Keratinocyte (primary cell): ENCODE data around the gene PRRT1B. TPM values are rescaled to one million over a fixed set of nuclear protein-coding genes. Genes with fewer than 3 reads are reported as not detected.

Experiments used
- DNase-seq: peaks from one replicate; pipeline ENCODE4 v3.0.0-alpha.2; 2011; ENCODE audit warnings: low read depth, missing footprints, low spot score
- FAIRE-seq: peaks from 2 replicates; lab custom pipeline; 2011; peaks lifted over from hg19 to GRCh38; lab: Jason Lieb, UNC
- H2AFZ ChIP-seq: 2 replicates; pipeline ENCODE4 v1.6.0; 2012; ENCODE audit warnings: low read length, control low read depth, inconsistent platforms; ENCODE audit not compliant: control insufficient read depth
- H3K27ac ChIP-seq: 2 replicates; pipeline ENCODE4 v1.5.1; 2011; ENCODE audit warnings: low read length; ENCODE audit not compliant: control insufficient read depth, insufficient read depth
- H3K27me3 ChIP-seq: 3 replicates; pipeline ENCODE4 v1.6.0; 2011; ENCODE audit warnings: low read length; ENCODE audit not compliant: control insufficient read depth, insufficient read depth; ENCODE audit errors: extremely low read depth
- H3K36me3 ChIP-seq, 2 experiments: 2 replicates in 1 of 2; 3 replicates in 1 of 2; pipeline ENCODE4 v1.5.1; 2011; ENCODE audit warnings: low read length in 2 of 2, mild to moderate bottlenecking in 1 of 2; ENCODE audit not compliant: control insufficient read depth in 2 of 2, insufficient read depth in 2 of 2; ENCODE audit errors: extremely low read depth in 1 of 2
- H3K4me1 ChIP-seq: 3 replicates; pipeline ENCODE4 v1.5.1; 2011; ENCODE audit warnings: low read length; ENCODE audit not compliant: control insufficient read depth, insufficient read depth; ENCODE audit errors: extremely low read depth
- H3K4me2 ChIP-seq: 3 replicates; pipeline ENCODE4 v1.6.0; 2011; ENCODE audit warnings: low read depth, low read length; ENCODE audit not compliant: control insufficient read depth, insufficient read depth; ENCODE audit errors: extremely low read depth
- H3K4me3 ChIP-seq, 3 experiments: fragments of 200-600 bp in 1 of 3; sonication (generic) in 1 of 3; 2 replicates in 2 of 3; 3 replicates in 1 of 3; pipeline ENCODE4 v1.5.1; 2011 to 2016; ENCODE audit warnings: low read length in 3 of 3, mild to moderate bottlenecking in 3 of 3, control low read depth in 2 of 3, inconsistent platforms in 1 of 3, low read depth in 1 of 3, mixed read lengths in 1 of 3, mixed run types in 1 of 3, moderate library complexity in 1 of 3; ENCODE audit not compliant: control insufficient read depth in 2 of 3, insufficient read depth in 2 of 3; ENCODE audit errors: extremely low read depth in 1 of 3
- H3K79me2 ChIP-seq: 2 replicates; pipeline ENCODE4 v1.6.0; 2012; ENCODE audit warnings: low read length; ENCODE audit not compliant: control insufficient read depth, insufficient read depth
- H3K9ac ChIP-seq: 3 replicates; pipeline ENCODE4 v1.6.0; 2011; ENCODE audit warnings: low read length; ENCODE audit not compliant: control insufficient read depth, insufficient read depth; ENCODE audit errors: extremely low read depth
- H3K9me1 ChIP-seq: 3 replicates; pipeline ENCODE4 v1.6.0; 2011; ENCODE audit warnings: low read length; ENCODE audit not compliant: control insufficient read depth, insufficient read depth; ENCODE audit errors: extremely low read depth
- H3K9me3 ChIP-seq: 2 replicates; pipeline ENCODE4 v1.5.1; 2012; ENCODE audit warnings: low read depth, low read length; ENCODE audit not compliant: control insufficient read depth
- H4K20me1 ChIP-seq: 3 replicates; pipeline ENCODE4 v1.6.0; 2011; ENCODE audit warnings: low read length; ENCODE audit not compliant: control insufficient read depth, insufficient read depth; ENCODE audit errors: extremely low read depth
- EZH2 ChIP-seq: IDR thresholded peaks from one replicate; pipeline ENCODE4 v1.6.1; 2012; ENCODE audit warnings: inconsistent platforms, mild to moderate bottlenecking, low read length, moderate library complexity
- dilution Hi-C: fragments of 300-500 bp; cut with MboI; formaldehyde crosslinking; loops from one replicate; pipeline ENCODE4 v1.7.0; 2020; ENCODE audit warnings: low sequenced_read_pairs; ENCODE audit not compliant: extremely low pct_ligation_motif_present
- polyA plus RNA-seq, 5 experiments: library from polyadenylated mRNA; depleted of rRNA in 3 of 5; stranded (reverse) in 3 of 5; stranded (forward) in 1 of 5; unstranded in 1 of 5; fragments of >200 nt; gene quantifications; 1 replicate in 1 of 5; 2 replicates in 3 of 5; 3 replicates in 1 of 5; pipeline versions ENCODE4 v1.2.1 to v1.2.3, GENCODE V29; 2011 to 2012; ENCODE audit warnings: missing spikeins in 2 of 5, low read depth in 1 of 5, low replicate concordance in 1 of 5
- TF ChIP-seq, protein P1 (sequence below), 3 experiments: IDR thresholded peaks in 1 of 3; conservative IDR thresholded peaks in 1 of 3; optimal IDR thresholded peaks in 1 of 3; 2 replicates in 2 of 3; 3 replicates in 1 of 3; pipeline versions ENCODE3 to v1.5.1; 2011; ENCODE audit warnings: low read length in 3 of 3, mild to moderate bottlenecking in 3 of 3, moderate library complexity in 2 of 3, control low read depth in 1 of 3, inconsistent platforms in 1 of 3; ENCODE audit not compliant: insufficient read depth in 2 of 3; ENCODE audit errors: extremely low read depth in 1 of 3

Gene PRRT1B
- polyA plus RNA-seq, 1 donor (not counting 4 experiments of a cell fraction or from before 2014, with no cell fraction given), result not detected

DNA sequence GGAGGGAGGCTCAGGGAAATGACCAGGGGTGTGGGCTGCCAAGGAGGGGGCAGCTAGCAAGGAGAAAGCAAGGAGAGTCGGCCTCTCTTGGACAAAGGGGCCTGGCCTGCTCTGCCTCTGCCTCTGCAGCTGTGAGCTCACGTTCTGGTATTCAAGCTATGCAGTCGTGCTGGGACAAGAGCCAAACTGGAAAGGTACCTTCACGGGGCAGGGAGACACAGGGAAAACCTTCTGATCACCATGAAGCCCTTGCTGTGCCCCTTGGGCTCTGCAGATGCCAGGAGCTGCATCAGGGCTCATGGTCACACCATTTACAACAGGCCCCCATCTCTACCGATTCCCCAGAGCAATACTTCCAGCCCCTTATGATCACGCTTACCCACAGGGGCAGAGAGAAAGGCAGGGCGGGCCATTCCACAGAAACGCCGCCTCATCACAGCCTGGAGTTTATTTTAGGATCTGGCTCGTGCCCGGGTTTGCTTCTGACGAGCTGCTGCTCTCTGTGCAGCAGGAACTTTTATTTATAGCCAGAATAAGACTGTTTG is 63.2 kb downstream of the PRRT1B start:
- Histone ChIP-seq H3K27me3 (no peaks in the 10 kb centered on the region), H2AFZ (peak overlapping the region; percentile 70), H3K9me3 (no peaks in the 10 kb centered on the region), H3K9ac (peak overlapping the region; percentile 84), H3K9me1 (peaks cover 3% of the 10 kb centered on the region), H3K4me1 (peaks cover 39% of the 10 kb centered on the region), H3K27ac (peak overlapping the region; percentile 92), H3K36me3 (peaks cover 1 to 13% of the 10 kb centered on the region in 2 experiments), H4K20me1 (no peaks in the 10 kb centered on the region), H3K4me3 (peak overlapping the region in 2 of 3 experiments; percentile 43 to 56), H3K79me2 (no peaks in the 10 kb centered on the region), H3K4me2 (peak overlapping the region; percentile 98)
- TF ChIP-seq EZH2, result no peak
- TF ChIP-seq, protein P1, sequence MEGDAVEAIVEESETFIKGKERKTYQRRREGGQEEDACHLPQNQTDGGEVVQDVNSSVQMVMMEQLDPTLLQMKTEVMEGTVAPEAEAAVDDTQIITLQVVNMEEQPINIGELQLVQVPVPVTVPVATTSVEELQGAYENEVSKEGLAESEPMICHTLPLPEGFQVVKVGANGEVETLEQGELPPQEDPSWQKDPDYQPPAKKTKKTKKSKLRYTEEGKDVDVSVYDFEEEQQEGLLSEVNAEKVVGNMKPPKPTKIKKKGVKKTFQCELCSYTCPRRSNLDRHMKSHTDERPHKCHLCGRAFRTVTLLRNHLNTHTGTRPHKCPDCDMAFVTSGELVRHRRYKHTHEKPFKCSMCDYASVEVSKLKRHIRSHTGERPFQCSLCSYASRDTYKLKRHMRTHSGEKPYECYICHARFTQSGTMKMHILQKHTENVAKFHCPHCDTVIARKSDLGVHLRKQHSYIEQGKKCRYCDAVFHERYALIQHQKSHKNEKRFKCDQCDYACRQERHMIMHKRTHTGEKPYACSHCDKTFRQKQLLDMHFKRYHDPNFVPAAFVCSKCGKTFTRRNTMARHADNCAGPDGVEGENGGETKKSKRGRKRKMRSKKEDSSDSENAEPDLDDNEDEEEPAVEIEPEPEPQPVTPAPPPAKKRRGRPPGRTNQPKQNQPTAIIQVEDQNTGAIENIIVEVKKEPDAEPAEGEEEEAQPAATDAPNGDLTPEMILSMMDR (optimal IDR thresholded peaks at IDR 0.05 in 1 of 3, IDR thresholded peaks at IDR 0.05 in 1 of 3, conservative IDR thresholded peaks at IDR 0.05 in 1 of 3; ENCODE audit: extremely low read depth in 1 of 3, insufficient read depth in 2 of 3, low read length in 3 of 3), result no peak
- peak; percentile 28 for DNase-seq
- peak; percentile 97 for FAIRE-seq
- dilution Hi-C loops, result no loop called here

Other genes with a start within 250 kb of the PRRT1B start
- gene PRRC2B, start 151.4 kb upstream of the PRRT1B start, polyA plus RNA-seq, result 15.2 to 38.8 TPM (median 20.8 TPM) in 3 replicates
- gene POMT1, start 42.6 kb upstream of the PRRT1B start, polyA plus RNA-seq, result 10.3 to 13.2 TPM (median 12.6 TPM) in 3 replicates
- gene UCK1, start 14.3 kb upstream of the PRRT1B start, polyA plus RNA-seq, result 15.4 to 17.0 TPM (median 15.7 TPM) in 3 replicates
- 18.5 to 30.1 TPM (median 19.2 TPM) in 3 replicates for gene RAPGEF1, start 194.6 kb downstream of the PRRT1B start, polyA plus RNA-seq